Heart left ventricle (tissue), 13 donors: Measurements from ENCODE around the gene PRMT9.

Source experiments
- POLR2A ChIP-seq, 2 donors: fragments of 450-650 bp; IDR thresholded peaks; one replicate each; pipeline ENCODE4 v1.6.1; 2017; ENCODE audit warnings: antibody characterized with exemption in 2 of 2, mild to moderate bottlenecking in 2 of 2, moderate library complexity in 2 of 2
- TF ChIP-seq, protein P1 (sequence below), 12 donors: fragments of 200-600 bp; sonication (generic) in 4 of 12; IDR thresholded peaks; one replicate each; pipeline versions ENCODE4 v1.5.0 to v1.8.0; 2018 to 2022; ENCODE audit warnings: antibody characterized with exemption in 12 of 12, mild to moderate bottlenecking in 5 of 12
- donor health status: ischemic (EF 13 %, LVEDD 7.1; RV severe dilation, severe dysfunction).
- donor health status: DM: no; HTN: yes; CAD: no.
- donor health status: DM: no; HTN: no; CAD: no.
- donor health status: ischemic (EF 25% LVEDD 6.9; RV normal size, moderate dysfunction).
- donor health status: ischemic (EF 25% LVEDD 5.7; RV mildly dilated, moderate dysfunction).
- donor health status: ischemic (EF 35%, LVEDD 5.7; RV mildly dilated, moderate dysfunction).
- donor health status: nonischemic (EF 11% LVEDD 7.7; RV severe dilation, severe dysfunction).
- donor health status: DM: yes; HTN: yes; CAD: no.
- donor health status: PGD.
- donor health status: ischemic (EF 29% LVEDD 5.4; RV normal size, mild dysfunction).
- donor health status: nonischemic (EF 23%, LVEDD 6.1; RV moderate dilation, normal function).

- TF ChIP-seq, protein P1, sequence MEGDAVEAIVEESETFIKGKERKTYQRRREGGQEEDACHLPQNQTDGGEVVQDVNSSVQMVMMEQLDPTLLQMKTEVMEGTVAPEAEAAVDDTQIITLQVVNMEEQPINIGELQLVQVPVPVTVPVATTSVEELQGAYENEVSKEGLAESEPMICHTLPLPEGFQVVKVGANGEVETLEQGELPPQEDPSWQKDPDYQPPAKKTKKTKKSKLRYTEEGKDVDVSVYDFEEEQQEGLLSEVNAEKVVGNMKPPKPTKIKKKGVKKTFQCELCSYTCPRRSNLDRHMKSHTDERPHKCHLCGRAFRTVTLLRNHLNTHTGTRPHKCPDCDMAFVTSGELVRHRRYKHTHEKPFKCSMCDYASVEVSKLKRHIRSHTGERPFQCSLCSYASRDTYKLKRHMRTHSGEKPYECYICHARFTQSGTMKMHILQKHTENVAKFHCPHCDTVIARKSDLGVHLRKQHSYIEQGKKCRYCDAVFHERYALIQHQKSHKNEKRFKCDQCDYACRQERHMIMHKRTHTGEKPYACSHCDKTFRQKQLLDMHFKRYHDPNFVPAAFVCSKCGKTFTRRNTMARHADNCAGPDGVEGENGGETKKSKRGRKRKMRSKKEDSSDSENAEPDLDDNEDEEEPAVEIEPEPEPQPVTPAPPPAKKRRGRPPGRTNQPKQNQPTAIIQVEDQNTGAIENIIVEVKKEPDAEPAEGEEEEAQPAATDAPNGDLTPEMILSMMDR (IDR thresholded peaks at IDR 0.05), result no peak
- no peak for TF ChIP-seq POLR2A (IDR thresholded peaks at IDR 0.05)
These were observed 48.7 kb upstream of the PRMT9 start for GRCh38 chr4:147732518-147733235.
